GM12874 (cell line): ENCODE results near the gene ITPKB.

Experiments
- TF ChIP-seq, protein P1 (sequence below): IDR thresholded peaks from 2 replicates; pipeline ENCODE4 v1.5.1; 2011; ENCODE audit warnings: low read depth, mild to moderate bottlenecking, control low read depth, low read length, moderate library complexity; ENCODE audit not compliant: insufficient read depth

Gene ITPKB

DNA sequence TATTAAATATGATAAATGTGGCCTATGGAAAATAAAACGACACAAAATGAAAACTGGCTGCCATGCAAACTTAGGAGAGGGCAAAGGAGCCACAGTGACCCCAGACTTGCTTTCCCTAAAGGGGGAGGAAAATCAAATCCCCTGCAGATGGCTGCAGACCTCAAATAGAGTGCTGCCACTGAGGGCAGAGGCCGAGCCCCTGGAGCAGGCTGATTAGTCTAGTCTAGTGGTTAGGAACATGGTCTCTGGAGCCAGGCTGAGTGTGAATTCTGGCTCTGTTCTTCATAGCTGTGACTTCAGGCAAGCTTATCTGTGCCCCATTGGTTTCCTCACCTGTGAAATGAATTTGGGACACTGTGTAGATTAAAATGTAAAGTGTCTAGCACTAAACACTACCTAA is 60.8 kb downstream of the ITPKB start:
- TF ChIP-seq, protein P1, sequence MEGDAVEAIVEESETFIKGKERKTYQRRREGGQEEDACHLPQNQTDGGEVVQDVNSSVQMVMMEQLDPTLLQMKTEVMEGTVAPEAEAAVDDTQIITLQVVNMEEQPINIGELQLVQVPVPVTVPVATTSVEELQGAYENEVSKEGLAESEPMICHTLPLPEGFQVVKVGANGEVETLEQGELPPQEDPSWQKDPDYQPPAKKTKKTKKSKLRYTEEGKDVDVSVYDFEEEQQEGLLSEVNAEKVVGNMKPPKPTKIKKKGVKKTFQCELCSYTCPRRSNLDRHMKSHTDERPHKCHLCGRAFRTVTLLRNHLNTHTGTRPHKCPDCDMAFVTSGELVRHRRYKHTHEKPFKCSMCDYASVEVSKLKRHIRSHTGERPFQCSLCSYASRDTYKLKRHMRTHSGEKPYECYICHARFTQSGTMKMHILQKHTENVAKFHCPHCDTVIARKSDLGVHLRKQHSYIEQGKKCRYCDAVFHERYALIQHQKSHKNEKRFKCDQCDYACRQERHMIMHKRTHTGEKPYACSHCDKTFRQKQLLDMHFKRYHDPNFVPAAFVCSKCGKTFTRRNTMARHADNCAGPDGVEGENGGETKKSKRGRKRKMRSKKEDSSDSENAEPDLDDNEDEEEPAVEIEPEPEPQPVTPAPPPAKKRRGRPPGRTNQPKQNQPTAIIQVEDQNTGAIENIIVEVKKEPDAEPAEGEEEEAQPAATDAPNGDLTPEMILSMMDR: no peak

DNA sequence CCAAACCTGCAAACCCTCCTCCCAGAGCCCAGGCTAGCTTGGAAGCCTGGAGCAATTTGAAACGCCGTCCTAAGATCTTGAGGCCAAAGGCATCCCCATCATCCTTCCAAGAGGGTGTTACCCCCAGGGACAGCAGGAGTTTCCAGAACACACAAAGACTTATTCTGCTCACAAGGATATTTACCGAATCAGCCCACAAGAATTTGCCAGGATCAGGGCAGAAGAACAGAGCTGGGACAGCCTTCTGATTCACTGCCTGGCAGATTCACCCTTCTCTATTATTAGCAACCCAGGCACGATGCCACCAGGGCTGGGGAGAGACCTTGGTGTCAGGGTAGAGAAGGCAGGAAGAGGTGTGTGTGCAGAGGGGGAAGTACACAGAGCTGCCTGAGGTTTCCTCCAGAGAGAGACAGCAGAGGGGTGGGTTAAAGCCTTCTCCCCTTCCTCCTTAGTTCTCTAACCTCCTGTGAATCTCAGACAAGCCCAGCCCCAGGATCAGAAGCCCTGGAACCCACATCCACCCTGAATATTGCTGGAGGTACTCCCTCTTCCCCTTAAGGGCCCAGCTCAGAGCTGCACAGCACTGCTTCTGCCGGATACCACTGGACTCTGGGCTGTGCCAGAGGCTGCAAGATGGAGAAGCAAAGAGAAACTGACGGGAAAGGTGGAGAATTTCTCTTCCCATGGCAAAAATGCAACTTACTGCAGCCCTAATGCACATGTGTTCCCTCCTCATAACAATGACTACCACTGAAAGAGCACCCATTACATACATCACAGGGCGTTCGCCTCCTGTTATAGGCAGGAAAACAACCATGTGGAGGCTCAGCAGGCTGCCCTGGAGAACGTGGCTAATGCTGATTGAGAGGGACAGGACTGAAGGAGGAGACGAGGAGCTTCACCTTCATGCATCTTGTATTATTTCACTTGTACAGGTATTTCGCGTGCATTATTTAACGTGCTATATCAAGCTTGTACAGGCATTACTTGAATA is 61.8 kb downstream of the ITPKB start:
- TF ChIP-seq, protein P1: no peak

DNA sequence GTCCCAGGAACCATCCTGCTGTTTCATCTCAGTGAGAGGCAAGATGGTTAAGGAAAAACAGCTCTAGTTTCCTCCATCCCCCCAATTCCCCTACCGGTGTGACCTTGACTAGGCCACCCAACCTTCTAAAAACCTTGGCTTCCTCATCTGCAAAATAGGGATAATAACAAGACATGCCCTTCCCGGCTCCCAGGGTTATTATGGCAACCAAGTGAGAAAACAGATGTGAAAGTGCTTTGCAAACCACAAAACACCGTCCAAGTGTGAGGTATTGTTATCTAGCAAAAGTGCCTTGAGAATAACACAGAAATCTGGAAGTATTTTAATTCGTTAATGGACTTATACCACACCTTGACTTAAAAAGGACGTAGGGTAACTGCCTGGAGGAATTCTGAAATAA is 62.7 kb downstream of the ITPKB start:
- TF ChIP-seq, protein P1: no peak

DNA sequence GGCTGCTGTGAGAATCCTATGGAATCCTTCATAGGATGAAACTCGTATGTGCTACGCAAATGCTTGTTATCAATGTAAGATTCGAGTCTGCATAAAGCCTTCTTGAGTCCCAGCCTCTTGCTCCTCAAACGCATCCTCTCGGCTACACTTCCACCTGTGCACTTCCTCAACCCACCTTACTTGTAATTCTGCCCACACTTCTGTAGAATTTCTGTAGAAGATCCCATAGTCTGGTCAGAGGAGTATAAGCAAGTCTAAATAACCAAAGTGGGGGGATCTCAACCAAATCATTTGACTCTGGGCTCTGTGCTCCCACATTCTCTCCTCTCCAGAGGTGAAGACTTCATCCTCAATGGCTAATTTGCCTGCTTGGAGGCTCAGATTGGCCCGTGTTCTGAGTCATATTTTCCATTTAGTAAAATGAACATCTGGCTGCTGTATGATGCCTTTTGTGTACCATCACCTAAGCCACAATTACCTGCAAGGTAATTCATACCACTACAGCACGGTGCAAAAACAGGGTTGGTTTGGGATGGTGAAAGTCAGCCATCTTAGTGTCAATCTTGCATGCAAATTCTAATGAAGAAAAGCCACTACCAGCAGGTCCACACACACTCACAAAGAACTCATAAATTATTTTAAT is 63.2 kb downstream of the ITPKB start:
- TF ChIP-seq, protein P1: no peak

DNA sequence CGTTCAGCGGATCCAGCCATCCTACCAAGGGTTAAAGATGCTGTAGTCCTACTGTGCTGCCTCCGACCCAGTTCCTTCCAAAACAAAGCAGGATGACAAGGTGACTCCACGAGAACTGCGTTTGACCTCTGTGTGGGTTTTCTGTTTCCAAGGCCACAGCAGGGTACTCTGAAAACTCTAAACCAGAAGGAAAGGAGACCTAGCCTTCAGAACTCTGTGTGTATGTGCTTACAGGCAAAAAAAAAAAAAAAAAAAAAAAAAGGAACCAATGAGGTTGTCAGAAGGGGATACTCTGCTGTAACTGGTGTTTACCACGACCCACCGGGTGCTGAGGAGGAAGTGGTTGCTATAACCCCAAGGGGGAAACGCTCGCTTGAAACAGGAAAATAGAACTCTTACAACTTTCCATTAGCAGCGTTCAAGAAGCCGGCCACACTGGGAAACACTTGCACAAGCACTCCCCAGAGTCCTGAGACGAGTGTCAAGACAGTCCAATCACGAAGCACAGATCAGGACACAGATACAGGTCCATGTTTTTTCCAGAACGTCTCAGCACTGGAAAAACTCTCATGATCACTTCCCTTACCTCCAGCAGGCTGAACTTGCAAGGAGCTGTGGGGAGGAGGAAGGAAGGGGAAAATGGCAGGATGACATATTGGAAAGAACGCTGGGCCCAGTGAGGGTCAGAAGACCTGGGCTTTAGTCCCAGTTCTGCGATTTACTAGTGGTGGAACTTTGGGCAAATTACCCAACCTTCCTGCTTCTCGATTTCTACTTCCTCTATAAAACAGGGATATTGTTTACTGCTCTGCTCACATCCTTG is 64.0 kb downstream of the ITPKB start:
- TF ChIP-seq, protein P1: no peak

DNA sequence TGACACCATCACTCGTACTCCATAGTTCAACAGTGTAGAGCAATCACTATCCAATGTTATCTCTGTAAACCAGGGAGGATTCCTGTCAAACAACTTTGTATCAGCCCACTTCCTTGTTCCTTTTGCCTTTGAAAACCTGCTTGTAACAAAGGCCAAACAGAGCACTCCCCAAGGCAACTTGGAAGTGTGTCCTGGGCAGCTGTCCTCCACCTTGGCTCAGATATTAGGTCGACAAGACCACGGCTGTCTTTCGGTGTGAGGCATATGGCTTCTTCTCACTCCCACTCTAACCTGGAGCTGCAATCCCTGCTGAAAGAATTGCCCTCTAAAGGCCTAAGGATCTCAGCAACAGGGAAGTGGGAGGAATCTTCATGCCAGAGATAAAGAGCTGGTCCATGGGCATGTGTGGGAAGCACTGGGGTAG is 66.7 kb downstream of the ITPKB start:
- TF ChIP-seq, protein P1: no peak

DNA sequence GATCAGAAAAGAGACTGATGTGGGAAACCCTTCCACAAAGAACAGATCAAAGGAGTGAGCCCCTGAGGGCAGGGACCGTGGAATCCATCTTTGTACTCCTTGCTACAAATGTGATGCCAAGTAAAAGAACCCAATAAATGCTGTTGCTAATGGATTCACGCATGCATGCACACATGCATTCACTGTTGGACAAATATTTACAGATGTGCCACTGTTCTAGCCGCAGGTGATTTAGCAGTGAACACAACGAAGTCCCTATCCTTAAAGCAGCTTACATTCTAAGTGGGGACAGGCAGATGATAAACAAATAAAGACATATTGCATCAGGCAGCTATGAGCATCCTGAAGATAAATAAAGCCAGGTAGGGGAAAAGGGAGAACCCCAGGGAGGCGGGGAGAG is 67.8 kb downstream of the ITPKB start:
- TF ChIP-seq, protein P1: no peak
